A673 (cell line): ENCODE data around the gene BUD31. TPM values are rescaled to one million over a fixed set of nuclear protein-coding genes. Genes with fewer than 3 reads are reported as not detected.
A peak's percentile ranks its signal among the peaks of the same experiment; 100 is the strongest.

Source experiments
- BruUV-seq: library from RNA; stranded (reverse); fragments of 400-500 nt; replicated peaks from 2 replicates; lab custom pipeline; 2021; lab: Mats Ljungman, UMichigan
- CTCF ChIA-PET: fragments of 300-600 bp; sonication (Branson Sonifier 250); formaldehyde crosslinking; loops from one replicate; lab custom pipeline; 2022; ENCODE audit warnings: antibody characterized with exemption; lab: Charles Lee
- POLR2A ChIA-PET: fragments of 300-600 bp; sonication (Branson Sonifier 250); formaldehyde crosslinking; loops from one replicate; lab custom pipeline; 2022; ENCODE audit warnings: antibody characterized with exemption; ENCODE audit not compliant: low non-redundant PET; lab: Charles Lee
- DNase-seq: peaks from one replicate; pipeline ENCODE4 v3.0.0-alpha.2; 2015; ENCODE audit warnings: low spot score
- H3K27ac ChIP-seq: fragments of 200-600 bp; sonication (generic); 2 replicates; pipeline ENCODE4 v1.5.1; 2016; ENCODE audit warnings: mixed run types, low read depth, mild to moderate bottlenecking, mixed read lengths, antibody characterized with exemption, low read length; ENCODE audit not compliant: poor library complexity, severe bottlenecking
- H3K27me3 ChIP-seq: fragments of 200-600 bp; sonication (generic); replicated peaks from 2 replicates; pipeline ENCODE4 v1.6.1; 2017; ENCODE audit warnings: mixed run types, low read depth, mild to moderate bottlenecking, mixed read lengths, antibody characterized with exemption, low read length; ENCODE audit not compliant: insufficient read depth, poor library complexity
- H3K36me3 ChIP-seq: fragments of 200-600 bp; sonication (generic); 2 replicates; pipeline ENCODE4 v1.6.1; 2016; ENCODE audit warnings: mixed run types, mild to moderate bottlenecking, mixed read lengths, antibody characterized with exemption, low read length; ENCODE audit not compliant: insufficient read depth, poor library complexity, severe bottlenecking
- H3K4me1 ChIP-seq: fragments of 200-600 bp; sonication (generic); 2 replicates; pipeline ENCODE4 v1.6.1; 2017; ENCODE audit warnings: mixed run types, mild to moderate bottlenecking, mixed read lengths, antibody characterized with exemption, low read length; ENCODE audit not compliant: insufficient read depth, poor library complexity, severe bottlenecking
- H3K4me3 ChIP-seq: fragments of 200-600 bp; sonication (generic); 2 replicates; pipeline ENCODE4 v1.5.1; 2016; ENCODE audit warnings: low read depth, mixed run types, mild to moderate bottlenecking, mixed read lengths, low read length; ENCODE audit not compliant: poor library complexity, severe bottlenecking
- H3K9me3 ChIP-seq: fragments of 200-600 bp; sonication (generic); 2 replicates; pipeline ENCODE4 v1.6.1; 2016; ENCODE audit warnings: mixed run types, low read depth, mild to moderate bottlenecking, mixed read lengths, antibody characterized with exemption, low read length; ENCODE audit not compliant: poor library complexity, severe bottlenecking
- EZH2 ChIP-seq: fragments of 200-600 bp; sonication (generic); IDR thresholded peaks from 2 replicates; pipeline ENCODE4 v1.6.1; 2017; ENCODE audit warnings: borderline replicate concordance, low read depth, mild to moderate bottlenecking, mixed read lengths, antibody characterized with exemption, low read length; ENCODE audit not compliant: poor library complexity, severe bottlenecking
- intact Hi-C: fragments of 100-400 bp; cut with micrococcal nuclease; formaldehyde crosslinking; loops from one replicate; pipeline ENCODE4 v1.10.0; 2022; ENCODE audit not compliant: unreplicated experiment
- total RNA-seq: library from RNA; stranded (reverse); gene quantifications from 2 replicates; pipeline ENCODE4 v1.2.3, GENCODE V29; 2021
- TF ChIP-seq, protein P1 (sequence below): fragments of 300-800, 200-600 bp; sonication (generic); conservative IDR thresholded peaks from 2 replicates; pipeline ENCODE4 v1.5.1; 2017; ENCODE audit warnings: low read depth, mild to moderate bottlenecking, antibody characterized with exemption, low read length, moderate library complexity, mixed read lengths

BUD31 gene
- total RNA-seq, 1 experiment from 2014 or later: 194 TPM

DNA sequence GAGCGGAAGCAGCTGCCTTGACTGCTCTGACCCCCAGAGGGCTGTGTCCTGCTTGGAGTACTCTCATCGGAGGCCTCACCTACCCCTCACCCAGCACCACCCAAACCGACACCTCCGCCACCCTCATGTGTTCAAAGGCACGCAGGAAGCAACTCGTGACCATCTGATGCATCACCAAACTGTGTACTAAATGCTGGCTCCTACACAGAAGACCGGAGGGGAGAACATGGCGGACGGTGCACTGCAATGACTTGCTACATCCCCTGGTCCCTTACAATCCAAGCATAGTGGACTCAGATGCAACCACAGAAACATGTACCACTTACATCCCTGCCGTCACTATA lies 3.8 kb upstream of the BUD31 start:
- Histone ChIP-seq H3K27ac (no peak overlapping the region), H3K9me3 (no peaks in the 10 kb centered on the region), H3K36me3 (peaks cover 48% of the 10 kb centered on the region), H3K4me1 (peaks cover 16% of the 10 kb centered on the region), H3K27me3 (no peaks in the 10 kb centered on the region), H3K4me3 (no peak overlapping the region)
- CTCF ChIA-PET: interaction anchor here (0.6 kb wide), 1 partner anchor 16 kb away, joined by 8 read pairs; no protein-coding TSS in a partner anchor
- intact Hi-C loops: no loop called here
- DNase-seq: no peak
- no peak for TF ChIP-seq EZH2
- TF ChIP-seq, protein P1, sequence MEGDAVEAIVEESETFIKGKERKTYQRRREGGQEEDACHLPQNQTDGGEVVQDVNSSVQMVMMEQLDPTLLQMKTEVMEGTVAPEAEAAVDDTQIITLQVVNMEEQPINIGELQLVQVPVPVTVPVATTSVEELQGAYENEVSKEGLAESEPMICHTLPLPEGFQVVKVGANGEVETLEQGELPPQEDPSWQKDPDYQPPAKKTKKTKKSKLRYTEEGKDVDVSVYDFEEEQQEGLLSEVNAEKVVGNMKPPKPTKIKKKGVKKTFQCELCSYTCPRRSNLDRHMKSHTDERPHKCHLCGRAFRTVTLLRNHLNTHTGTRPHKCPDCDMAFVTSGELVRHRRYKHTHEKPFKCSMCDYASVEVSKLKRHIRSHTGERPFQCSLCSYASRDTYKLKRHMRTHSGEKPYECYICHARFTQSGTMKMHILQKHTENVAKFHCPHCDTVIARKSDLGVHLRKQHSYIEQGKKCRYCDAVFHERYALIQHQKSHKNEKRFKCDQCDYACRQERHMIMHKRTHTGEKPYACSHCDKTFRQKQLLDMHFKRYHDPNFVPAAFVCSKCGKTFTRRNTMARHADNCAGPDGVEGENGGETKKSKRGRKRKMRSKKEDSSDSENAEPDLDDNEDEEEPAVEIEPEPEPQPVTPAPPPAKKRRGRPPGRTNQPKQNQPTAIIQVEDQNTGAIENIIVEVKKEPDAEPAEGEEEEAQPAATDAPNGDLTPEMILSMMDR: no peak
- BruUV-seq: no TSS peak
- POLR2A ChIA-PET: no interaction called here

GRCh38 chr7:99406557-99406956 lies 2.2 kb upstream of the BUD31 start:
- ChIA-PET POLR2A (no interaction called here), CTCF (no interaction called here)
- H3K9me3 ChIP-seq: no peaks in the 10 kb centered on the region
- BruUV-seq: no TSS peak
- H3K4me3 ChIP-seq: peak overlapping the region; percentile 97
- TF ChIP-seq, protein P1: no peak
- no peak for TF ChIP-seq EZH2
- no peak for DNase-seq
- peaks cover 22% of the 10 kb centered on the region for H3K4me1 ChIP-seq
- H3K27me3 ChIP-seq: no peaks in the 10 kb centered on the region
- H3K36me3 ChIP-seq: peaks cover 47% of the 10 kb centered on the region
- peak overlapping the region; percentile 99 for H3K27ac ChIP-seq
- intact Hi-C loops: no loop called here

- H3K36me3 ChIP-seq: peaks cover 47% of the 10 kb centered on the region
- DNase-seq: peak; percentile 37
- no peaks in the 10 kb centered on the region for H3K9me3 ChIP-seq
- BruUV-seq: no TSS peak
- peak overlapping the region; percentile 97 for H3K4me3 ChIP-seq
- peak overlapping the region; percentile 99 for H3K27ac ChIP-seq
- ChIA-PET POLR2A (interaction anchor here (0.6 kb wide), 1 partner anchor 321 kb away, joined by 4 read pairs; no protein-coding TSS in a partner anchor), CTCF (interaction anchor here (0.6 to 0.7 kb wide), 2 partner anchors 81 to 514 kb away, joined by 3 to 8 read pairs; no protein-coding TSS in a partner anchor)
- H3K27me3 ChIP-seq: no peaks in the 10 kb centered on the region
- TF ChIP-seq EZH2: no peak
- TF ChIP-seq, protein P1: no peak
- intact Hi-C loops: no loop called here
- peaks cover 22% of the 10 kb centered on the region for H3K4me1 ChIP-seq
Measured at GRCh38 chr7:99407872-99408378, 844 bp upstream of the BUD31 start.
